ENCODE results near the gene UBE2O.

- TF ChIP-seq CTCF (IDR thresholded peaks at IDR 0.05; ENCODE audit: insufficient read depth, low read length) (no peak), POLR2AphosphoS5 (IDR thresholded peaks at IDR 0.05; ENCODE audit: low read depth) (no peak), GABPA (IDR thresholded peaks at IDR 0.05; ENCODE audit: low read depth) (no peak), REST (IDR thresholded peaks at IDR 0.05; ENCODE audit: insufficient replicate concordance, low read depth) (no peak)
These were observed 43.5 kb upstream of the UBE2O start for GRCh38 chr17:76496464-76496863.

Measured in HL-60 (cell line).